Breast epithelium (tissue), 4 donors: ENCODE data around the gene ADPGK. TPM values are rescaled to one million over a fixed set of nuclear protein-coding genes. Genes with fewer than 3 reads are reported as not detected.

ENCODE experiments used
- DNase-seq, 2 donors: peaks; one replicate each; pipeline ENCODE4 v3.0.0-alpha.2; 2019; ENCODE audit warnings: low spot score in 2 of 2
- H3K27ac ChIP-seq, 2 donors: fragments of 200-600 bp; sonication (generic) in 1 of 2; one replicate each; pipeline ENCODE4 v1.5.1; 2016 to 2019; ENCODE audit warnings: mild to moderate bottlenecking in 1 of 2
- H3K27me3 ChIP-seq, 2 donors: fragments of 200-600 bp; sonication (generic) in 1 of 2; one replicate each; pipeline versions ENCODE4 v1.5.1 to v1.6.0; 2017 to 2019; ENCODE audit warnings: control low read depth in 1 of 2, mild to moderate bottlenecking in 1 of 2
- H3K36me3 ChIP-seq: fragments of 200-600 bp; one replicate; pipeline ENCODE4 v1.5.1; 2019
- H3K4me1 ChIP-seq, 2 donors: fragments of 200-600 bp; sonication (generic); one replicate each; pipeline ENCODE4 v1.5.1; 2016 to 2019; ENCODE audit warnings: control low read depth in 1 of 2
- H3K4me3 ChIP-seq, 3 donors: fragments of 200-600 bp; sonication (generic); 1 replicate in 2 of 3; 2 replicates in 1 of 3; pipeline ENCODE4 v1.5.1; 2016 to 2019; ENCODE audit warnings: mild to moderate bottlenecking in 3 of 3, moderate library complexity in 2 of 3
- H3K9me3 ChIP-seq, 2 donors: fragments of 200-600 bp; sonication (generic) in 1 of 2; one replicate each; pipeline ENCODE4 v1.5.1; 2016 to 2019; ENCODE audit warnings: control low read depth in 1 of 2
- CTCF ChIP-seq, 3 donors: fragments of 450-650 bp; IDR thresholded peaks; one replicate each; pipeline ENCODE4 v1.5.1; 2016 to 2017; ENCODE audit warnings: antibody characterized with exemption in 3 of 3, mild to moderate bottlenecking in 3 of 3, moderate library complexity in 3 of 3
- POLR2A ChIP-seq: fragments of 450-650 bp; IDR thresholded peaks from one replicate; pipeline ENCODE4 v1.6.1; 2016; ENCODE audit warnings: antibody characterized with exemption, mild to moderate bottlenecking, moderate library complexity
- POLR2AphosphoS5 ChIP-seq, 3 donors: sonication (generic); formaldehyde crosslinking; IDR thresholded peaks; one replicate each; pipeline ENCODE4 v1.6.1; 2017; ENCODE audit warnings: antibody characterized with exemption in 3 of 3
- intact Hi-C: fragments of 100-400 bp; cut with DNase I; formaldehyde crosslinking; loops from one replicate; pipeline ENCODE4 v1.15.1; 2023; ENCODE audit warnings: low total_unique reads
- total RNA-seq, 3 donors: library from RNA; depleted of rRNA; stranded (reverse); fragments of >200 nt; gene quantifications; one replicate each; pipeline ENCODE4 v1.1.0, GENCODE V29; 2016

ADPGK gene
- total RNA-seq: 10 to 100 TPM; 68.2 to 70.5 (median 69.3) TPM

- Histone ChIP-seq H3K36me3 (no peaks in the 10 kb centered on the region), H3K4me3 (peak within 1 kb of the TSS; percentile 87 to 100 (median 90)), H3K9me3 (no peaks in the 10 kb centered on the region), H3K4me1 (peaks cover 3 to 6% of the 10 kb centered on the region in 2 donors), H3K27me3 (no peaks in the 10 kb centered on the region), H3K27ac (peak within 1 kb of the TSS; percentile 94 to 97)
- TF ChIP-seq CTCF (IDR thresholded peaks at IDR 0.05): peak; percentile 24 to 61 (median 47)
- peak; percentile 95 to 99 (median 96) for TF ChIP-seq POLR2AphosphoS5 (IDR thresholded peaks at IDR 0.05)
- TF ChIP-seq POLR2A: peak; percentile 74
- intact Hi-C loops: no loop called here
- DNase-seq: peak; percentile 90 to 92
Observed at GRCh38 chr15:72783640-72784455, at the start of gene ADPGK. Gene ADPGK, minus strand, starts transcription at chr15:72783758. Its CDS starts 67 bp downstream, at chr15:72783691.

GRCh38 chr15:72827226-72827625 lies 43.7 kb upstream of the ADPGK start:
- no peak for DNase-seq
- H3K27me3 ChIP-seq: no peaks in the 10 kb centered on the region
- intact Hi-C loops: no loop called here
- no peaks in the 10 kb centered on the region for H3K36me3 ChIP-seq
- no peaks in the 10 kb centered on the region for H3K9me3 ChIP-seq
- TF ChIP-seq POLR2AphosphoS5 (IDR thresholded peaks at IDR 0.05): no peak
- no peak for TF ChIP-seq CTCF (IDR thresholded peaks at IDR 0.05)
- TF ChIP-seq POLR2A: no peak
- H3K4me3 ChIP-seq: no peak overlapping the region
- no peaks in the 10 kb centered on the region for H3K4me1 ChIP-seq
- H3K27ac ChIP-seq: no peak overlapping the region

- H3K9me3 ChIP-seq: no peaks in the 10 kb centered on the region
- H3K4me1 ChIP-seq: no peaks in the 10 kb centered on the region
- TF ChIP-seq CTCF (IDR thresholded peaks at IDR 0.05) (no peak), POLR2AphosphoS5 (IDR thresholded peaks at IDR 0.05) (no peak), POLR2A (no peak)
- no peaks in the 10 kb centered on the region for H3K27me3 ChIP-seq
- H3K27ac ChIP-seq: no peak overlapping the region
- no peak overlapping the region for H3K4me3 ChIP-seq
- DNase-seq: no peak
- no peaks in the 10 kb centered on the region for H3K36me3 ChIP-seq
- intact Hi-C loops: no loop called here
Observed at GRCh38 chr15:72826611-72827010, 43.1 kb upstream of the ADPGK start.

- no peak for DNase-seq
- H3K27me3 ChIP-seq: no peaks in the 10 kb centered on the region
- intact Hi-C loops: no loop called here
- H3K36me3 ChIP-seq: no peaks in the 10 kb centered on the region
- TF ChIP-seq POLR2AphosphoS5 (IDR thresholded peaks at IDR 0.05) (no peak), CTCF (IDR thresholded peaks at IDR 0.05) (no peak), POLR2A (no peak)
- no peaks in the 10 kb centered on the region for H3K4me1 ChIP-seq
- H3K9me3 ChIP-seq: no peaks in the 10 kb centered on the region
- no peak overlapping the region for H3K27ac ChIP-seq
- no peak overlapping the region for H3K4me3 ChIP-seq
Observed at GRCh38 chr15:72825829-72826228, 42.3 kb upstream of the ADPGK start.

GRCh38 chr15:72824781-72825180 lies 41.2 kb upstream of the ADPGK start:
- Histone ChIP-seq H3K36me3 (no peaks in the 10 kb centered on the region), H3K27me3 (no peaks in the 10 kb centered on the region), H3K4me1 (no peaks in the 10 kb centered on the region), H3K9me3 (no peaks in the 10 kb centered on the region), H3K4me3 (no peak overlapping the region), H3K27ac (no peak overlapping the region)
- TF ChIP-seq POLR2A (no peak), CTCF (IDR thresholded peaks at IDR 0.05) (no peak), POLR2AphosphoS5 (IDR thresholded peaks at IDR 0.05) (no peak)
- intact Hi-C loops: no loop called here
- DNase-seq: no peak
